Keratinocyte (primary cell): ENCODE measurements around the gene LETMD1. TPM values are rescaled to one million over a fixed set of nuclear protein-coding genes. Genes with fewer than 3 reads are reported as not detected.

Source experiments
- DNase-seq: peaks from one replicate; pipeline ENCODE4 v3.0.0-alpha.2; 2011; ENCODE audit warnings: low read depth, missing footprints, low spot score
- FAIRE-seq: peaks from 2 replicates; lab custom pipeline; 2011; peaks lifted over from hg19 to GRCh38; lab: Jason Lieb, UNC
- H2AFZ ChIP-seq: 2 replicates; pipeline ENCODE4 v1.6.0; 2012; ENCODE audit warnings: low read length, control low read depth, inconsistent platforms; ENCODE audit not compliant: control insufficient read depth
- H3K27ac ChIP-seq: 2 replicates; pipeline ENCODE4 v1.5.1; 2011; ENCODE audit warnings: low read length; ENCODE audit not compliant: control insufficient read depth, insufficient read depth
- H3K27me3 ChIP-seq: 3 replicates; pipeline ENCODE4 v1.6.0; 2011; ENCODE audit warnings: low read length; ENCODE audit not compliant: control insufficient read depth, insufficient read depth; ENCODE audit errors: extremely low read depth
- H3K36me3 ChIP-seq, 2 experiments: 2 replicates in 1 of 2; 3 replicates in 1 of 2; pipeline ENCODE4 v1.5.1; 2011; ENCODE audit warnings: low read length in 2 of 2, mild to moderate bottlenecking in 1 of 2; ENCODE audit not compliant: control insufficient read depth in 2 of 2, insufficient read depth in 2 of 2; ENCODE audit errors: extremely low read depth in 1 of 2
- H3K4me1 ChIP-seq: 3 replicates; pipeline ENCODE4 v1.5.1; 2011; ENCODE audit warnings: low read length; ENCODE audit not compliant: control insufficient read depth, insufficient read depth; ENCODE audit errors: extremely low read depth
- H3K4me2 ChIP-seq: 3 replicates; pipeline ENCODE4 v1.6.0; 2011; ENCODE audit warnings: low read depth, low read length; ENCODE audit not compliant: control insufficient read depth, insufficient read depth; ENCODE audit errors: extremely low read depth
- H3K4me3 ChIP-seq, 3 experiments: fragments of 200-600 bp in 1 of 3; sonication (generic) in 1 of 3; 2 replicates in 2 of 3; 3 replicates in 1 of 3; pipeline ENCODE4 v1.5.1; 2011 to 2016; ENCODE audit warnings: low read length in 3 of 3, mild to moderate bottlenecking in 3 of 3, control low read depth in 2 of 3, inconsistent platforms in 1 of 3, low read depth in 1 of 3, mixed read lengths in 1 of 3, mixed run types in 1 of 3, moderate library complexity in 1 of 3; ENCODE audit not compliant: control insufficient read depth in 2 of 3, insufficient read depth in 2 of 3; ENCODE audit errors: extremely low read depth in 1 of 3
- H3K79me2 ChIP-seq: 2 replicates; pipeline ENCODE4 v1.6.0; 2012; ENCODE audit warnings: low read length; ENCODE audit not compliant: control insufficient read depth, insufficient read depth
- H3K9ac ChIP-seq: 3 replicates; pipeline ENCODE4 v1.6.0; 2011; ENCODE audit warnings: low read length; ENCODE audit not compliant: control insufficient read depth, insufficient read depth; ENCODE audit errors: extremely low read depth
- H3K9me1 ChIP-seq: 3 replicates; pipeline ENCODE4 v1.6.0; 2011; ENCODE audit warnings: low read length; ENCODE audit not compliant: control insufficient read depth, insufficient read depth; ENCODE audit errors: extremely low read depth
- H3K9me3 ChIP-seq: 2 replicates; pipeline ENCODE4 v1.5.1; 2012; ENCODE audit warnings: low read depth, low read length; ENCODE audit not compliant: control insufficient read depth
- H4K20me1 ChIP-seq: 3 replicates; pipeline ENCODE4 v1.6.0; 2011; ENCODE audit warnings: low read length; ENCODE audit not compliant: control insufficient read depth, insufficient read depth; ENCODE audit errors: extremely low read depth
- EZH2 ChIP-seq: IDR thresholded peaks from one replicate; pipeline ENCODE4 v1.6.1; 2012; ENCODE audit warnings: inconsistent platforms, mild to moderate bottlenecking, low read length, moderate library complexity
- dilution Hi-C: fragments of 300-500 bp; cut with MboI; formaldehyde crosslinking; loops from one replicate; pipeline ENCODE4 v1.7.0; 2020; ENCODE audit warnings: low sequenced_read_pairs; ENCODE audit not compliant: extremely low pct_ligation_motif_present
- polyA plus RNA-seq, 5 experiments: library from polyadenylated mRNA; depleted of rRNA in 3 of 5; stranded (reverse) in 3 of 5; stranded (forward) in 1 of 5; unstranded in 1 of 5; fragments of >200 nt; gene quantifications; 1 replicate in 1 of 5; 2 replicates in 3 of 5; 3 replicates in 1 of 5; pipeline versions ENCODE4 v1.2.1 to v1.2.3, GENCODE V29; 2011 to 2012; ENCODE audit warnings: missing spikeins in 2 of 5, low read depth in 1 of 5, low replicate concordance in 1 of 5
- TF ChIP-seq, protein P1 (sequence below), 3 experiments: IDR thresholded peaks in 1 of 3; conservative IDR thresholded peaks in 1 of 3; optimal IDR thresholded peaks in 1 of 3; 2 replicates in 2 of 3; 3 replicates in 1 of 3; pipeline versions ENCODE3 to v1.5.1; 2011; ENCODE audit warnings: low read length in 3 of 3, mild to moderate bottlenecking in 3 of 3, moderate library complexity in 2 of 3, control low read depth in 1 of 3, inconsistent platforms in 1 of 3; ENCODE audit not compliant: insufficient read depth in 2 of 3; ENCODE audit errors: extremely low read depth in 1 of 3

Gene LETMD1
- polyA plus RNA-seq, 1 donor (not counting 4 experiments of a cell fraction or from before 2014, with no cell fraction given): 51.1 TPM

DNA sequence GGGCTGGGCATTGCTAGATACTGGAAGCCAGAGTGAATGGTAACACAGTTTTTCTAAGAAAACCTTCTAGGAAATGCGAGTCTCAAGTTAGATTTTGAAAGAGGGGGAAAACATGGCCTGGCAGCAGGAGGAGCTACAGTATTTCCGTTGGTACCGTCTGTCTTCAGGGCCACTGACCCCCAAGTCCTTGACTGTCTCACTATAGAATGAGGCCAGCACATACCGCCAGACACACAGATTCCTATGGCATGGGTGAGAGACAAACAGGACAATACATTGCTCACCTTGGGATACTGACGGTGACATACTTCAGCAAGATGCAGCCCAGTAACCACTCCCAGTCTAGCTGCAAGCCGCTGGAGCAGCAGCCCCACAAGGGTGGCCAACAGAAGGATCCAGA is 43.6 kb upstream of the LETMD1 start:
- TF ChIP-seq EZH2: no peak
- TF ChIP-seq, protein P1, sequence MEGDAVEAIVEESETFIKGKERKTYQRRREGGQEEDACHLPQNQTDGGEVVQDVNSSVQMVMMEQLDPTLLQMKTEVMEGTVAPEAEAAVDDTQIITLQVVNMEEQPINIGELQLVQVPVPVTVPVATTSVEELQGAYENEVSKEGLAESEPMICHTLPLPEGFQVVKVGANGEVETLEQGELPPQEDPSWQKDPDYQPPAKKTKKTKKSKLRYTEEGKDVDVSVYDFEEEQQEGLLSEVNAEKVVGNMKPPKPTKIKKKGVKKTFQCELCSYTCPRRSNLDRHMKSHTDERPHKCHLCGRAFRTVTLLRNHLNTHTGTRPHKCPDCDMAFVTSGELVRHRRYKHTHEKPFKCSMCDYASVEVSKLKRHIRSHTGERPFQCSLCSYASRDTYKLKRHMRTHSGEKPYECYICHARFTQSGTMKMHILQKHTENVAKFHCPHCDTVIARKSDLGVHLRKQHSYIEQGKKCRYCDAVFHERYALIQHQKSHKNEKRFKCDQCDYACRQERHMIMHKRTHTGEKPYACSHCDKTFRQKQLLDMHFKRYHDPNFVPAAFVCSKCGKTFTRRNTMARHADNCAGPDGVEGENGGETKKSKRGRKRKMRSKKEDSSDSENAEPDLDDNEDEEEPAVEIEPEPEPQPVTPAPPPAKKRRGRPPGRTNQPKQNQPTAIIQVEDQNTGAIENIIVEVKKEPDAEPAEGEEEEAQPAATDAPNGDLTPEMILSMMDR (optimal IDR thresholded peaks at IDR 0.05 in 1 of 3, IDR thresholded peaks at IDR 0.05 in 1 of 3, conservative IDR thresholded peaks at IDR 0.05 in 1 of 3; ENCODE audit: extremely low read depth in 1 of 3, insufficient read depth in 2 of 3, low read length in 3 of 3): no peak
- Histone ChIP-seq H3K9ac (no peak overlapping the region), H2AFZ (no peak overlapping the region), H3K4me3 (no peak overlapping the region), H3K27ac (no peak overlapping the region), H3K79me2 (peaks cover 2% of the 10 kb centered on the region), H3K4me1 (peaks cover 5% of the 10 kb centered on the region), H3K4me2 (no peak overlapping the region), H4K20me1 (no peaks in the 10 kb centered on the region), H3K9me3 (no peaks in the 10 kb centered on the region), H3K27me3 (no peaks in the 10 kb centered on the region), H3K9me1 (no peaks in the 10 kb centered on the region), H3K36me3 (peaks cover 7 to 10% of the 10 kb centered on the region in 2 experiments)
- FAIRE-seq: no peak
- dilution Hi-C loops: no loop called here
- no peak for DNase-seq

DNA sequence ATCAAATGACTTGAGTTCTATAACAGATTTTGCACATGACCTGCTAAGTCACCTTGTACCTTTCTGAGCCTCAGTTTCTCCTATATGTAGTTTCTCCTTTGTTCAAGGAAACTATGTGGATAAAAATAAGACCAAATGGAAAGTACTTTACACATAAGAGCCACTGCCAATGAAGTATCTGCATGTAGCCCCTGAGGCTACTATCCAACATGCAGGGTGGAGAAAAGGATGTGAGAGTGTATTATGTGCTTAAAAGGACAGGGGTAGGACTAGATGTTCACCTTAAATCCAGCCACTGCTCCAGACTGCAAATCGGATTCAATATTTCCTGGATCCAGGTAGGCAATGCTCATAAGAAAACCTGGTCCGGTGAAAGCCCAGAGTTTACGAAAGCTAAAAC is 43.1 kb upstream of the LETMD1 start:
- no peaks in the 10 kb centered on the region for H3K27me3 ChIP-seq
- no peaks in the 10 kb centered on the region for H3K9me1 ChIP-seq
- no peak overlapping the region for H2AFZ ChIP-seq
- DNase-seq: no peak
- no peaks in the 10 kb centered on the region for H4K20me1 ChIP-seq
- no peak for TF ChIP-seq EZH2
- TF ChIP-seq, protein P1 (optimal IDR thresholded peaks at IDR 0.05 in 1 of 3, IDR thresholded peaks at IDR 0.05 in 1 of 3, conservative IDR thresholded peaks at IDR 0.05 in 1 of 3; ENCODE audit: extremely low read depth in 1 of 3, insufficient read depth in 2 of 3, low read length in 3 of 3): no peak
- FAIRE-seq: no peak
- peaks cover 2% of the 10 kb centered on the region for H3K79me2 ChIP-seq
- H3K9me3 ChIP-seq: no peaks in the 10 kb centered on the region
- no peak overlapping the region for H3K4me2 ChIP-seq
- H3K27ac ChIP-seq: no peak overlapping the region
- H3K4me3 ChIP-seq: no peak overlapping the region
- peaks cover 7 to 10% of the 10 kb centered on the region in 2 experiments for H3K36me3 ChIP-seq
- H3K4me1 ChIP-seq: peaks cover 3% of the 10 kb centered on the region
- H3K9ac ChIP-seq: no peak overlapping the region
- dilution Hi-C loops: no loop called here
